Calu3 (cell line): Measurements from ENCODE around the gene ZBTB39. TPM values are rescaled to one million over a fixed set of nuclear protein-coding genes. Genes with fewer than 3 reads are reported as not detected.
"Not testable (repeated sequence)": the region's sequence is repeated elsewhere in the genome, so short reads cannot be mapped to it uniquely, and the experiment has no call there.

ENCODE experiments used
- BruUV-seq: library from RNA; stranded (reverse); fragments of 400-500 nt; replicated peaks from 2 replicates; lab custom pipeline; 2021; lab: Mats Ljungman, UMichigan
- CTCF ChIA-PET: fragments of 300-600 bp; sonication (Branson Sonifier 250); formaldehyde crosslinking; loops from one replicate; lab custom pipeline; 2022; ENCODE audit warnings: antibody characterized with exemption; lab: Charles Lee
- DNase-seq: peaks from one replicate; pipeline ENCODE4 v3.0.0; 2022
- H3K27ac Mint-ChIP-seq: one replicate; pipeline ENCODE4 v1.8.0; 2022; ENCODE audit warnings: mixed read lengths; ENCODE audit not compliant: unreplicated experiment
- H3K27me3 Mint-ChIP-seq: one replicate; pipeline ENCODE4 v1.8.0; 2022; ENCODE audit warnings: mixed read lengths; ENCODE audit not compliant: unreplicated experiment
- H3K36me3 Mint-ChIP-seq: one replicate; pipeline ENCODE4 v1.8.0; 2022; ENCODE audit warnings: mild to moderate bottlenecking, moderate library complexity, mixed read lengths; ENCODE audit not compliant: insufficient read depth, unreplicated experiment
- H3K4me1 Mint-ChIP-seq: one replicate; pipeline ENCODE4 v1.8.0; 2022; ENCODE audit warnings: mild to moderate bottlenecking, low read depth, mixed read lengths; ENCODE audit not compliant: unreplicated experiment
- H3K4me3 Mint-ChIP-seq: one replicate; pipeline ENCODE4 v1.8.0; 2022; ENCODE audit warnings: mild to moderate bottlenecking, low read depth, moderate library complexity, mixed read lengths; ENCODE audit not compliant: unreplicated experiment
- H3K9me3 Mint-ChIP-seq: one replicate; pipeline ENCODE4 v1.8.0; 2022; ENCODE audit warnings: low read depth, mixed read lengths; ENCODE audit not compliant: unreplicated experiment
- CTCF ChIP-seq: fragments of 200-600 bp; IDR thresholded peaks from one replicate; pipeline ENCODE4 v1.8.0; 2022; ENCODE audit warnings: antibody characterized with exemption; ENCODE audit not compliant: unreplicated experiment
- intact Hi-C: fragments of 100-400 bp; cut with micrococcal nuclease; formaldehyde crosslinking; loops from one replicate; pipeline ENCODE4 v1.10.0; 2022; ENCODE audit not compliant: unreplicated experiment
- total RNA-seq: library from RNA; stranded (reverse); gene quantifications from 2 replicates; pipeline ENCODE4 v1.2.3, GENCODE V29; 2022

The ZBTB39 gene
- total RNA-seq, 1 experiment from 2014 or later = 10.8 TPM

DNA sequence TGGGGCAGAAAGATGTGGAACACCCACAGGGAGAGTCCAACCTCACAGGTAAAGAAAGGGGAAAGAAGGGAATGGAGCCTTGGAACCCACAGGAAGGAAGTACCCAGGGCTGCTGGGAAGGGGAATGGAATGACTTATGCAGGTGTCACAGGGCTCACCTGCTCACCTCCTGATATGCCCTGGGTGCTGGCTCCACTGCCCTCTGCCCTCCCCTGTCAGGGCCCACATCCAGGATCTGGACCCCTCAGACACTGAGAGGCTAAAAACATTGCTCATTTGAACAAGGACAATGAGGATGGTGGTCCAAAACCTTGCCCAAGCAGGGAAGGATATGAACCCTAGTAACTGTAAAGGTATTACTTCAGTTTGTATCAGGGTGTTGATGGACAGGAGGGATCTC, 19.3 kb downstream of the ZBTB39 start:
- CTCF ChIA-PET = interaction anchor here (0.9 to 1.8 kb wide), 6 partner anchors 15 to 350 kb away, joined by 3 to 14 read pairs (median 8); no protein-coding TSS in a partner anchor
- Mint-ChIP-seq H3K9me3 (no peaks in the 10 kb centered on the region), H3K4me1 (peaks cover 23% of the 10 kb centered on the region), H3K27me3 (peaks cover 29% of the 10 kb centered on the region), H3K36me3 (peaks cover 8% of the 10 kb centered on the region), H3K27ac (no peak overlapping the region), H3K4me3 (no peak overlapping the region)
- DNase-seq = no peak
- TF ChIP-seq CTCF = no peak
- intact Hi-C loops = loop anchor here (1.0 to 2.0 kb wide), 2 partner anchors 147 to 230 kb away; no protein-coding TSS in a partner anchor
- BruUV-seq = no TSS peak

DNA sequence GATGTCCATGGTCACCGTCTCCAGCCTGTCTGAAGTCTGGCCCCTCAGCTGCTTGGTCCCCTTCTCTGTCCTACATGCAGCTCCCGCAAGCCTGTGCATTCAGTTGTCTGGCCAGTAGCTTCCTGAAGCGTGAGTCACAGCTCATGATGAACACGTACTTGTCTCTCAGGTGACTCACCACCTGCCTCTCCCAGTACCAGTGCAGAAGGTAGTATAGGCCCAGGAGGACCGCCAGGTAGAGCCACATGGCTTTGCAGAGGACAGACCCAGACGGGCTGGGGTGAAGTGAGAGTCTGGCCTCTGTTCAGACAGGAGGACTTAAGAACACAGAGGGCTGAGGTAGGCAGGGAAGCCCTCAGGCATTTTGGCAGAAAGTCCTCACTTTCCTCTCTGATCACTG, 20.6 kb downstream of the ZBTB39 start:
- not testable (repeated sequence) for BruUV-seq, H3K9me3 Mint-ChIP-seq, H3K4me3 Mint-ChIP-seq, H3K36me3 Mint-ChIP-seq
- DNase-seq = peak; percentile 85
- Mint-ChIP-seq H3K27ac (peak overlapping the region; percentile 8), H3K27me3 (peaks cover 29% of the 10 kb centered on the region), H3K4me1 (peaks cover 15% of the 10 kb centered on the region)
- intact Hi-C loops = loop anchor here (2.0 kb wide), 1 partner anchor 229 kb away; no protein-coding TSS in a partner anchor
- CTCF ChIA-PET = interaction anchor here (0.6 to 1.7 kb wide), 8 partner anchors 16 to 228 kb away, joined by 3 to 12 read pairs (median 4); no protein-coding TSS in a partner anchor

GRCh38 chr12:56983386-56983785, 23.0 kb downstream of the ZBTB39 start:
- H3K4me1 Mint-ChIP-seq = peaks cover 15% of the 10 kb centered on the region
- peaks cover 9% of the 10 kb centered on the region for H3K27me3 Mint-ChIP-seq
- no TSS peak for BruUV-seq
- H3K4me3 Mint-ChIP-seq = no peak overlapping the region
- CTCF ChIA-PET = no interaction called here
- intact Hi-C loops = no loop called here
- H3K9me3 Mint-ChIP-seq = no peaks in the 10 kb centered on the region
- DNase-seq = no peak
- TF ChIP-seq CTCF = no peak
- H3K36me3 Mint-ChIP-seq = peaks cover 8% of the 10 kb centered on the region
- H3K27ac Mint-ChIP-seq = no peak overlapping the region

DNA sequence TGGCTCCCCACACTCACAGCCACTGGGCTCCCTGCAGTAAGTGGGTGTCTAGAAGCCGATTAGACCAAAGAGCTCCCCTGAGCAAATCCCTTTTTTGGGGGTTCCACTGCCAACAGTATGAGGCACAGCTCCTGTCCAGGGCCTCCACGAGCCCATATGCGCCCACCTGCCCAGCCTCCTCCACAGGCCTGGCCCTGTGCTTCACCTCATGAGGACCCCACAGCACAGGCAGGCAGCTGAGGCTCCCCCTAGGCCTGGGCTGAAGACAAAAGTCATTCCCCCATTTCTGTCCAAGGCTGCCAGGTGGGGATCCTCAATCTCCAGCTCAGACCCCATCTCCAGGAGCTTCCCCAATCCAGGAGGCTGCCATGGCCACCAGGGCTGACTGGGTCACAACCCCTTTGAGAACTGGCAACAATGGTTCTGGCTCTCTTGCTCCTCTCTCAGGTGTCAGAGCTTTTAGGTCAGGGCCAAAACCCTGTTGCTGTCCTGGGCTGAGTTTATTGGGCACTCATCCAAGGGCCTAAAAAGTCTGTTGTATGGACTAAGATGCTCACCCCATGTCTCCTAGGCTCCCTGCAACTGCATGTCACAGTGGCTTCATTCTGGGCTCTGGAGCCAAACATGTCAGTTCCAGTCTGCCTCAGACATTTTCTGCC, 23.6 kb downstream of the ZBTB39 start:
- CTCF ChIA-PET = not testable (repeated sequence)

GRCh38 chr12:56980941-56981530, 25.3 kb downstream of the ZBTB39 start:
- Mint-ChIP-seq H3K9me3 (no peaks in the 10 kb centered on the region), H3K4me3 (no peak overlapping the region), H3K36me3 (peaks cover 6% of the 10 kb centered on the region), H3K4me1 (peaks cover 7% of the 10 kb centered on the region), H3K27me3 (no peaks in the 10 kb centered on the region), H3K27ac (no peak overlapping the region)
- TF ChIP-seq CTCF = no peak
- no peak for DNase-seq
- intact Hi-C loops = no loop called here
- BruUV-seq = no TSS peak
- CTCF ChIA-PET = interaction anchor here (0.7 kb wide), 1 partner anchor 274 kb away, joined by 3 read pairs; no protein-coding TSS in a partner anchor

More for the DNA sequence above, 23.6 kb downstream of the ZBTB39 start:
- DNase-seq, H3K27ac Mint-ChIP-seq, H3K36me3 Mint-ChIP-seq, intact Hi-C loops, H3K9me3 Mint-ChIP-seq, H3K4me3 Mint-ChIP-seq, BruUV-seq, H3K27me3 Mint-ChIP-seq: not testable (repeated sequence)
- H3K4me1 Mint-ChIP-seq = peaks cover 15% of the 10 kb centered on the region
